A549 treated with CpdA at 1 μM for 4 hours (cell line): ENCODE data around the gene GBP3. TPM values are rescaled to one million over a fixed set of nuclear protein-coding genes. Genes with fewer than 3 reads are reported as not detected.

Source experiments
- total RNA-seq: library from RNA; stranded (reverse); fragments of 200-300 nt; extraction: Qiagen RNA extraction; gene quantifications from 5 replicates; pipeline ENCODE4 v1.2.3, GENCODE V29; 2022; ENCODE audit warnings: low read depth

Gene GBP3
- 1.1 to 1.3 TPM (median 1.3 TPM) in 5 replicates for total RNA-seq

GRCh38 chr1:89022167-89022959, at the start of gene GBP3:
Gene GBP3, minus strand, starts transcription at chr1:89022866. Its CDS starts 2,145 bp downstream, at chr1:89020721.

GRCh38 chr1:89065079-89065868, 42.6 kb upstream of the GBP3 start, which contains the start of gene GBP1:
Gene GBP1, minus strand, starts transcription at chr1:89065208. Its CDS starts 1,974 bp downstream, at chr1:89063234.

Other genes starting within 250 kb of the GBP3 start
- gene GTF2B, start 131.3 kb downstream of the GBP3 start, total RNA-seq: 27.4 to 32.3 TPM (median 28.0 TPM) in 5 replicates
- gene KYAT3, start 30.2 kb downstream of the GBP3 start, total RNA-seq: 5.6 to 8.8 TPM (median 6.7 TPM) in 5 replicates
- gene RBMXL1, start 30.2 kb downstream of the GBP3 start, total RNA-seq: 2.3 to 3.1 TPM (median 2.6 TPM) in 5 replicates
- gene GBP1, start 42.3 kb upstream of the GBP3 start, total RNA-seq: 0.07 to 0.34 TPM (median 0.13 TPM) in 5 replicates
- gene GBP2, start 103.2 kb upstream of the GBP3 start, total RNA-seq: 0.74 to 1.3 TPM (median 0.91 TPM) in 5 replicates
- gene GBP7, start 153.1 kb upstream of the GBP3 start, total RNA-seq: not detected in 5 replicates
- 0.02 TPM in 1 of 5 replicates, not detected in the others for gene GBP4, start 176.1 kb upstream of the GBP3 start, total RNA-seq
- 0.05 TPM in 2 of 5 replicates, not detected in the others for gene GBP5, start 250.0 kb upstream of the GBP3 start, total RNA-seq